ENCODE data around the gene PRSS23. TPM values are rescaled to one million over a fixed set of nuclear protein-coding genes. Genes with fewer than 3 reads are reported as not detected.
"Not testable (repeated sequence)": the region's sequence is repeated elsewhere in the genome, so short reads cannot be mapped to it uniquely, and the experiment has no call there.

Gene PRSS23
- total RNA-seq, 2 experiments from 2014 or later, result 0.05 TPM; not detected in 1

GRCh38 chr11:86816251-86816726, 15.9 kb downstream of the PRSS23 start:
- CTCF ChIA-PET, result no interaction called here
- H3K27ac Mint-ChIP-seq, result no peak overlapping the region

GRCh38 chr11:86818462-86819192, 18.3 kb downstream of the PRSS23 start:
- H3K4me1 Mint-ChIP-seq (ENCODE audit: low read depth), result peaks cover 5% of the 10 kb centered on the region
- H3K9me3 Mint-ChIP-seq, result no peaks in the 10 kb centered on the region
- ChIA-PET POLR2A (no interaction called here), CTCF (no interaction called here)
- Histone ChIP-seq H3K36me3 (ENCODE audit: insufficient read depth, low read length) (no peaks in the 10 kb centered on the region), H3K4me1 (ENCODE audit: insufficient read depth, low read length) (no peaks in the 10 kb centered on the region), H3K27me3 (ENCODE audit: control insufficient read depth in 1 of 2, insufficient read depth in 2 of 2, low read length in 2 of 2) (peaks cover 0 to 5% of the 10 kb centered on the region in 2 experiments), H3K9me3 (ENCODE audit: control insufficient read depth in 1 of 2, insufficient read depth in 1 of 2, low read length in 2 of 2) (no peaks in the 10 kb centered on the region), H3K27ac (ENCODE audit: low read depth in 1 of 2, low read length in 2 of 2) (no peak overlapping the region), H3K4me3 (ENCODE audit: low read length) (no peak overlapping the region)
- H3K27ac Mint-ChIP-seq, result no peak overlapping the region
- no peak for ATAC-seq (ENCODE audit: poor library complexity)
- intact Hi-C loops (cut with DNase I, micrococcal nuclease), result loop anchor here (1.0 to 5.0 kb wide), 4 partner anchors 362 to 1226 kb away; partner anchors contain the start of gene CCDC83 (in 2 of the 2)
- peaks cover 7% of the 10 kb centered on the region for H3K27me3 Mint-ChIP-seq
- no peak overlapping the region for H3K4me3 Mint-ChIP-seq
- DNase-seq, result peak in 3 of 14 experiments; percentile 58 to 64 (median 63)
- TF ChIP-seq, protein P1, sequence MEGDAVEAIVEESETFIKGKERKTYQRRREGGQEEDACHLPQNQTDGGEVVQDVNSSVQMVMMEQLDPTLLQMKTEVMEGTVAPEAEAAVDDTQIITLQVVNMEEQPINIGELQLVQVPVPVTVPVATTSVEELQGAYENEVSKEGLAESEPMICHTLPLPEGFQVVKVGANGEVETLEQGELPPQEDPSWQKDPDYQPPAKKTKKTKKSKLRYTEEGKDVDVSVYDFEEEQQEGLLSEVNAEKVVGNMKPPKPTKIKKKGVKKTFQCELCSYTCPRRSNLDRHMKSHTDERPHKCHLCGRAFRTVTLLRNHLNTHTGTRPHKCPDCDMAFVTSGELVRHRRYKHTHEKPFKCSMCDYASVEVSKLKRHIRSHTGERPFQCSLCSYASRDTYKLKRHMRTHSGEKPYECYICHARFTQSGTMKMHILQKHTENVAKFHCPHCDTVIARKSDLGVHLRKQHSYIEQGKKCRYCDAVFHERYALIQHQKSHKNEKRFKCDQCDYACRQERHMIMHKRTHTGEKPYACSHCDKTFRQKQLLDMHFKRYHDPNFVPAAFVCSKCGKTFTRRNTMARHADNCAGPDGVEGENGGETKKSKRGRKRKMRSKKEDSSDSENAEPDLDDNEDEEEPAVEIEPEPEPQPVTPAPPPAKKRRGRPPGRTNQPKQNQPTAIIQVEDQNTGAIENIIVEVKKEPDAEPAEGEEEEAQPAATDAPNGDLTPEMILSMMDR (IDR thresholded peaks at IDR 0.05), result peak; percentile 79
- H3K36me3 Mint-ChIP-seq (ENCODE audit: low read depth), result no peaks in the 10 kb centered on the region

More at GRCh38 chr11:86816251-86816726, 15.9 kb downstream of the PRSS23 start:
- Mint-ChIP-seq H3K27me3 (peaks cover 7% of the 10 kb centered on the region), H3K9me3 (no peaks in the 10 kb centered on the region), H3K4me3 (no peak overlapping the region), H3K4me1 (ENCODE audit: low read depth) (peaks cover 5% of the 10 kb centered on the region), H3K36me3 (ENCODE audit: low read depth) (no peaks in the 10 kb centered on the region)
- DNase-seq (no peak), ATAC-seq (ENCODE audit: poor library complexity) (no peak)
- no peaks in the 10 kb centered on the region for H3K36me3 ChIP-seq (ENCODE audit: insufficient read depth, low read length)
- H3K27me3 ChIP-seq (ENCODE audit: control insufficient read depth in 1 of 2, insufficient read depth in 2 of 2, low read length in 2 of 2), result peaks cover 0 to 5% of the 10 kb centered on the region in 2 experiments
- no peaks in the 10 kb centered on the region for H3K4me1 ChIP-seq (ENCODE audit: insufficient read depth, low read length)
- TF ChIP-seq, protein P1 (IDR thresholded peaks at IDR 0.05), result no peak
- no peak overlapping the region for H3K27ac ChIP-seq (ENCODE audit: low read depth in 1 of 2, low read length in 2 of 2)
- POLR2A ChIA-PET, result no interaction called here
- intact Hi-C loops (cut with DNase I, micrococcal nuclease), result loop anchor here in 1 of 2 experiments (5.0 kb wide), 1 partner anchor 959 kb away; the partner anchor contains the start of gene CCDC83
- no peaks in the 10 kb centered on the region for H3K9me3 ChIP-seq (ENCODE audit: control insufficient read depth in 1 of 2, insufficient read depth in 1 of 2, low read length in 2 of 2)
- H3K4me3 ChIP-seq (ENCODE audit: low read length), result no peak overlapping the region

- not testable (repeated sequence) for H3K9me3 ChIP-seq (ENCODE audit: control insufficient read depth in 1 of 2, insufficient read depth in 1 of 2, low read length in 2 of 2)
These were observed 23.8 kb downstream of the PRSS23 start for GRCh38 chr11:86824139-86824538.

GRCh38 chr11:86834376-86834775, 34.0 kb downstream of the PRSS23 start:
- H3K27ac Mint-ChIP-seq; ATAC-seq (ENCODE audit: poor library complexity); intact Hi-C loops (cut with DNase I, micrococcal nuclease); H3K4me1 ChIP-seq (ENCODE audit: insufficient read depth, low read length); H3K9me3 Mint-ChIP-seq; H3K27me3 ChIP-seq (ENCODE audit: control insufficient read depth in 1 of 2, insufficient read depth in 2 of 2, low read length in 2 of 2); H3K4me3 Mint-ChIP-seq; POLR2A ChIA-PET; CTCF ChIA-PET; H3K36me3 ChIP-seq (ENCODE audit: insufficient read depth, low read length); H3K4me1 Mint-ChIP-seq (ENCODE audit: low read depth); H3K27ac ChIP-seq (ENCODE audit: low read depth in 1 of 2, low read length in 2 of 2); H3K9me3 ChIP-seq (ENCODE audit: control insufficient read depth in 1 of 2, insufficient read depth in 1 of 2, low read length in 2 of 2); DNase-seq; H3K36me3 Mint-ChIP-seq (ENCODE audit: low read depth); H3K4me3 ChIP-seq (ENCODE audit: low read length): not testable (repeated sequence)
- H3K27me3 Mint-ChIP-seq, result peaks cover 43% of the 10 kb centered on the region

More at GRCh38 chr11:86824139-86824538, 23.8 kb downstream of the PRSS23 start:
- H3K4me1 ChIP-seq (ENCODE audit: insufficient read depth, low read length); H3K9me3 Mint-ChIP-seq; H3K27ac Mint-ChIP-seq; DNase-seq; H3K4me3 Mint-ChIP-seq; ATAC-seq (ENCODE audit: poor library complexity); H3K4me1 Mint-ChIP-seq (ENCODE audit: low read depth); H3K36me3 ChIP-seq (ENCODE audit: insufficient read depth, low read length); H3K36me3 Mint-ChIP-seq (ENCODE audit: low read depth); H3K27me3 Mint-ChIP-seq; H3K27me3 ChIP-seq (ENCODE audit: control insufficient read depth in 1 of 2, insufficient read depth in 2 of 2, low read length in 2 of 2); CTCF ChIA-PET; H3K27ac ChIP-seq (ENCODE audit: low read depth in 1 of 2, low read length in 2 of 2); POLR2A ChIA-PET; H3K4me3 ChIP-seq (ENCODE audit: low read length): not testable (repeated sequence)
- intact Hi-C loops (cut with DNase I, micrococcal nuclease), result loop anchor here in 1 of 2 experiments (10.0 kb wide), 1 partner anchor 1039 kb away; no protein-coding TSS in a partner anchor

GRCh38 chr11:86844762-86845508, 44.6 kb downstream of the PRSS23 start:
- H3K4me1 ChIP-seq (ENCODE audit: insufficient read depth, low read length); H3K4me3 ChIP-seq (ENCODE audit: low read length); H3K9me3 Mint-ChIP-seq; DNase-seq; H3K27ac Mint-ChIP-seq; intact Hi-C loops (cut with DNase I, micrococcal nuclease); H3K4me3 Mint-ChIP-seq; H3K27ac ChIP-seq (ENCODE audit: low read depth in 1 of 2, low read length in 2 of 2); POLR2A ChIA-PET; H3K4me1 Mint-ChIP-seq (ENCODE audit: low read depth); H3K36me3 ChIP-seq (ENCODE audit: insufficient read depth, low read length); ATAC-seq (ENCODE audit: poor library complexity); H3K36me3 Mint-ChIP-seq (ENCODE audit: low read depth); CTCF ChIA-PET; H3K27me3 ChIP-seq (ENCODE audit: control insufficient read depth in 1 of 2, insufficient read depth in 2 of 2, low read length in 2 of 2); H3K9me3 ChIP-seq (ENCODE audit: control insufficient read depth in 1 of 2, insufficient read depth in 1 of 2, low read length in 2 of 2): not testable (repeated sequence)
- H3K27me3 Mint-ChIP-seq, result peaks cover 18% of the 10 kb centered on the region
